ENCODE measurements around the gene THSD4. TPM values are rescaled to one million over a fixed set of nuclear protein-coding genes. Genes with fewer than 3 reads are reported as not detected.

The THSD4 gene
- total RNA-seq, 2 experiments from 2014 or later: not detected

DNA sequence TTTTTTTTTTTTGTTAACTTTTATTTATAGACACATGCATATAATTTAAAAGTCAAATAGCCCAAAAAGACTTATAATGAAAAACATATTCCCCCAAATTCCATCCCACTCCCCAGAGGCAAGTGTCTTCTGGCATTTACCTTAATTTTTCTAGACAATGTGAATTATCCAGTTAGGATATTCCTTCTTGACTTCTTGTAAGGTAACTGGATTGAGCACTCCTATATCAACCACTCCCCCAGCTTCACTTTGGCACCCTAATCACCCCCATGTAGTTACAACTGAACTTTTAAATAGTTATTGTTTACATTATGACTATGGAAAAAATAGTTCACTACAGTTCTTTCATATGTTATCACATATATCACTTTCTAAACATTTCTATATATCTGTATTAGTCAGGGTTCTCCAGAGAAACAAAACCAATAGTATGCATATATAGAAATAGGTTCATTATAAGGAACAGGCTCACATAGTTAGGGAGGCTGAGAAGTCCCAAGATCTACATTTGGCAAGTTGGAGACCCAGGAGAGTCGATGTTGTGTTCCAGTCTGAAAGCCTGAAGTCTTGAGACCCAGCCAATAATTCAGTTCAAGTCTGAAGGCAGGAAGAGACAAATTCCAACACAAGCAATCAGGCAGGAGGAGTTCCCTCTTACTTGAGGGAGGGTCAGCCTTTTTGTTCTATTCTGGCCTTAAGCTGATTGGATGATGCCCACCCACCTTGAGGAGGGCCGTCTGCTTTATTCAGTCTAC lies 175.8 kb downstream of the THSD4 start:
- CTCF ChIA-PET: no interaction called here
- Mint-ChIP-seq H3K27me3 (peaks cover 19% of the 10 kb centered on the region), H3K36me3 (ENCODE audit: low read depth) (no peaks in the 10 kb centered on the region), H3K4me3 (no peak overlapping the region), H3K9me3 (no peaks in the 10 kb centered on the region), H3K27ac (no peak overlapping the region), H3K4me1 (ENCODE audit: low read depth) (peaks cover 16% of the 10 kb centered on the region)
- Histone ChIP-seq H3K9me3 (ENCODE audit: control insufficient read depth in 1 of 2, insufficient read depth in 1 of 2, low read length in 2 of 2) (no peaks in the 10 kb centered on the region), H3K36me3 (ENCODE audit: insufficient read depth, low read length) (no peaks in the 10 kb centered on the region), H3K4me3 (ENCODE audit: low read length) (no peak overlapping the region), H3K27me3 (ENCODE audit: control insufficient read depth in 1 of 2, insufficient read depth in 2 of 2, low read length in 2 of 2) (no peaks in the 10 kb centered on the region), H3K27ac (ENCODE audit: low read depth in 1 of 2, low read length in 2 of 2) (no peak overlapping the region), H3K4me1 (ENCODE audit: insufficient read depth, low read length) (peaks cover 10% of the 10 kb centered on the region)
- DNase-seq: no peak
- no peak for ATAC-seq (ENCODE audit: poor library complexity)
- POLR2A ChIA-PET: no interaction called here
- intact Hi-C loops (cut with DNase I, micrococcal nuclease): no loop called here
- TF ChIP-seq, protein P1, sequence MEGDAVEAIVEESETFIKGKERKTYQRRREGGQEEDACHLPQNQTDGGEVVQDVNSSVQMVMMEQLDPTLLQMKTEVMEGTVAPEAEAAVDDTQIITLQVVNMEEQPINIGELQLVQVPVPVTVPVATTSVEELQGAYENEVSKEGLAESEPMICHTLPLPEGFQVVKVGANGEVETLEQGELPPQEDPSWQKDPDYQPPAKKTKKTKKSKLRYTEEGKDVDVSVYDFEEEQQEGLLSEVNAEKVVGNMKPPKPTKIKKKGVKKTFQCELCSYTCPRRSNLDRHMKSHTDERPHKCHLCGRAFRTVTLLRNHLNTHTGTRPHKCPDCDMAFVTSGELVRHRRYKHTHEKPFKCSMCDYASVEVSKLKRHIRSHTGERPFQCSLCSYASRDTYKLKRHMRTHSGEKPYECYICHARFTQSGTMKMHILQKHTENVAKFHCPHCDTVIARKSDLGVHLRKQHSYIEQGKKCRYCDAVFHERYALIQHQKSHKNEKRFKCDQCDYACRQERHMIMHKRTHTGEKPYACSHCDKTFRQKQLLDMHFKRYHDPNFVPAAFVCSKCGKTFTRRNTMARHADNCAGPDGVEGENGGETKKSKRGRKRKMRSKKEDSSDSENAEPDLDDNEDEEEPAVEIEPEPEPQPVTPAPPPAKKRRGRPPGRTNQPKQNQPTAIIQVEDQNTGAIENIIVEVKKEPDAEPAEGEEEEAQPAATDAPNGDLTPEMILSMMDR (IDR thresholded peaks at IDR 0.05): no peak

DNA sequence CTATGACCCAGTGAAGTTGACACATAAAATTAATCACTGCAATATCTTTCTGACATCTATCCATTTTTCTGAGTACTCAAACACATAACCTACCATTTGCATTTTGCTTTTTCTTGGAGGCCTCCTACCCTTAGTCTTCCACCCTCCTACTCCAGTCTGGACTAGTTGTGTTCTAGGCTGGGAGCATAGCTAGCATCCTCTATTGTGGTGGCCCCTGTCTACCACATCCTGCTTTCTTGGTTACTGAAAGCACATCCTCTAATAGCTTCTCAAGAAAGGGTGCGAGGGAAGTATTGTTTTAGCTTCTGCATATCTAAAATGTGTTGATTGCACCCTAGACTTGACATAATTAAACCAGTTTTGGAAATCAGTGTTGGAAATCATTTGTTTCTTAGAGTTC lies 176.5 kb downstream of the THSD4 start:
- no peak for ATAC-seq (ENCODE audit: poor library complexity)

DNA sequence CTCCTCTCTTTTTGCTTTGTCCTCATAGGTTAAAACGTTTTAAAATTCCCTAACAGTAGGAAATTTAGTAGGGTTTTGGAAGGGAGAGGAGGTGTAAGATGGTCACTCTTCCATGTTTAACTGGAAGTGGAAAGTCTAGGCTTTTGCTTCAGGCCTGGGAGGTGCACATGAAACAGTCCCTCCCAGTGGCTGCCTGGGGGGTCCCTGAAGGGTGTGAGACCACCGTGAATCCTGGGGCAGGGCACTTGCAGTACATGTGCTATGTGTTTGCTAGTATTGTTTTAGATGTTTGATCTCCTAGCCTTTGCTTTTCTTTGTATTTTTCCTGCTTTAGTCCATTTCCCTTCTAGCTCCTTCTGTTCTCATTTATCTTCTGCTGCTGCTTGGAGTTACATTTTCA lies 178.5 kb downstream of the THSD4 start:
- no peak overlapping the region for H3K27ac ChIP-seq (ENCODE audit: low read depth in 1 of 2, low read length in 2 of 2)
- peaks cover 21% of the 10 kb centered on the region for H3K27me3 Mint-ChIP-seq
- intact Hi-C loops (cut with DNase I, micrococcal nuclease): no loop called here
- H3K4me3 ChIP-seq (ENCODE audit: low read length): no peak overlapping the region
- no peaks in the 10 kb centered on the region for H3K36me3 ChIP-seq (ENCODE audit: insufficient read depth, low read length)
- H3K27me3 ChIP-seq (ENCODE audit: control insufficient read depth in 1 of 2, insufficient read depth in 2 of 2, low read length in 2 of 2): no peaks in the 10 kb centered on the region
- H3K9me3 ChIP-seq (ENCODE audit: control insufficient read depth in 1 of 2, insufficient read depth in 1 of 2, low read length in 2 of 2): no peaks in the 10 kb centered on the region
- no peak overlapping the region for H3K27ac Mint-ChIP-seq
- no peak overlapping the region for H3K4me3 Mint-ChIP-seq
- TF ChIP-seq, protein P1 (IDR thresholded peaks at IDR 0.05): no peak
- ChIA-PET CTCF (no interaction called here), POLR2A (no interaction called here)
- H3K4me1 ChIP-seq (ENCODE audit: insufficient read depth, low read length): peaks cover 10% of the 10 kb centered on the region
- DNase-seq (no peak), ATAC-seq (ENCODE audit: poor library complexity) (no peak)
- H3K4me1 Mint-ChIP-seq (ENCODE audit: low read depth): peaks cover 16% of the 10 kb centered on the region
- H3K36me3 Mint-ChIP-seq (ENCODE audit: low read depth): no peaks in the 10 kb centered on the region
- H3K9me3 Mint-ChIP-seq: no peaks in the 10 kb centered on the region

More for the DNA sequence above, 176.5 kb downstream of the THSD4 start:
- no peaks in the 10 kb centered on the region for H3K36me3 Mint-ChIP-seq (ENCODE audit: low read depth)
- POLR2A ChIA-PET: no interaction called here
- DNase-seq: peak in 2 of 14 experiments; percentile 15 to 74
- peaks cover 15% of the 10 kb centered on the region for H3K27me3 Mint-ChIP-seq
- Histone ChIP-seq H3K27ac (ENCODE audit: low read depth in 1 of 2, low read length in 2 of 2) (no peak overlapping the region), H3K27me3 (ENCODE audit: control insufficient read depth in 1 of 2, insufficient read depth in 2 of 2, low read length in 2 of 2) (no peaks in the 10 kb centered on the region), H3K9me3 (ENCODE audit: control insufficient read depth in 1 of 2, insufficient read depth in 1 of 2, low read length in 2 of 2) (no peaks in the 10 kb centered on the region), H3K4me1 (ENCODE audit: insufficient read depth, low read length) (peaks cover 10% of the 10 kb centered on the region), H3K4me3 (ENCODE audit: low read length) (no peak overlapping the region), H3K36me3 (ENCODE audit: insufficient read depth, low read length) (no peaks in the 10 kb centered on the region)
- CTCF ChIA-PET: no interaction called here
- H3K27ac Mint-ChIP-seq: no peak overlapping the region
- peaks cover 16% of the 10 kb centered on the region for H3K4me1 Mint-ChIP-seq (ENCODE audit: low read depth)
- intact Hi-C loops (cut with DNase I, micrococcal nuclease): no loop called here
- H3K4me3 Mint-ChIP-seq: no peak overlapping the region
- no peaks in the 10 kb centered on the region for H3K9me3 Mint-ChIP-seq
- TF ChIP-seq, protein P1 (IDR thresholded peaks at IDR 0.05): no peak

All from CD4-positive, alpha-beta T cell (primary cell).